ENCODE results near the gene RMI2. TPM values are rescaled to one million over a fixed set of nuclear protein-coding genes. Genes with fewer than 3 reads are reported as not detected.

Gene RMI2
- total RNA-seq, 2 experiments from 2014 or later = 1.3 to 1.5 TPM

DNA sequence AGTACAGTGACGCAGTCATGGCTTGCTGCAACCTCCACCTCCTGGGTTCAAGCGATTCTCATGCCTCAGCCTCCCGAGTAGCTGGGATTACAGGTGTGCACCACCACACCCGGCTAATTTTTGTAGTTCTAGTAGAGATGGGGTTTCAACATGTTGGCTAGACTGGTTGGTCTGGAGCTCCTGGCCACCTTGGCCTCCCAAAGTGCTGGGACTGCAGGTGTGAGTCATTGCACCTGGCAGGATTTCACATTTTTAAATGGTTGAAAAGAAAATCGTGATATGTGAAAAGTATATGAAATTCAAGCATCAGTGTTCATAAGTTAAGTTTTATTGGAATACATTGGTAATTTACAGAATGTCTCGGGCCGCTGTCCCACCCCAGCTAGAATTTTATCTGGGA lies 2.6 kb downstream of the RMI2 start:
- no peak for DNase-seq
- ATAC-seq (ENCODE audit: poor library complexity) = no peak
- H3K4me3 Mint-ChIP-seq = no peak overlapping the region
- H3K27ac ChIP-seq (ENCODE audit: low read depth in 1 of 2, low read length in 2 of 2) = no peak overlapping the region
- ChIA-PET CTCF (no interaction called here), POLR2A (interaction anchor here (0.6 to 1.6 kb wide), 2 partner anchors 37 to 92 kb away, joined by 3 to 4 read pairs; partner anchors contain the start of gene SOCS1)
- peak overlapping the region; percentile 67 for H3K27ac Mint-ChIP-seq
- intact Hi-C loops (cut with DNase I, micrococcal nuclease) = no loop called here
- H3K27me3 ChIP-seq (ENCODE audit: control insufficient read depth in 1 of 2, insufficient read depth in 2 of 2, low read length in 2 of 2) = no peaks in the 10 kb centered on the region
- no peaks in the 10 kb centered on the region for H3K27me3 Mint-ChIP-seq
- peaks cover 42% of the 10 kb centered on the region for H3K4me1 Mint-ChIP-seq (ENCODE audit: low read depth)
- H3K9me3 Mint-ChIP-seq = no peaks in the 10 kb centered on the region
- TF ChIP-seq, protein P1, sequence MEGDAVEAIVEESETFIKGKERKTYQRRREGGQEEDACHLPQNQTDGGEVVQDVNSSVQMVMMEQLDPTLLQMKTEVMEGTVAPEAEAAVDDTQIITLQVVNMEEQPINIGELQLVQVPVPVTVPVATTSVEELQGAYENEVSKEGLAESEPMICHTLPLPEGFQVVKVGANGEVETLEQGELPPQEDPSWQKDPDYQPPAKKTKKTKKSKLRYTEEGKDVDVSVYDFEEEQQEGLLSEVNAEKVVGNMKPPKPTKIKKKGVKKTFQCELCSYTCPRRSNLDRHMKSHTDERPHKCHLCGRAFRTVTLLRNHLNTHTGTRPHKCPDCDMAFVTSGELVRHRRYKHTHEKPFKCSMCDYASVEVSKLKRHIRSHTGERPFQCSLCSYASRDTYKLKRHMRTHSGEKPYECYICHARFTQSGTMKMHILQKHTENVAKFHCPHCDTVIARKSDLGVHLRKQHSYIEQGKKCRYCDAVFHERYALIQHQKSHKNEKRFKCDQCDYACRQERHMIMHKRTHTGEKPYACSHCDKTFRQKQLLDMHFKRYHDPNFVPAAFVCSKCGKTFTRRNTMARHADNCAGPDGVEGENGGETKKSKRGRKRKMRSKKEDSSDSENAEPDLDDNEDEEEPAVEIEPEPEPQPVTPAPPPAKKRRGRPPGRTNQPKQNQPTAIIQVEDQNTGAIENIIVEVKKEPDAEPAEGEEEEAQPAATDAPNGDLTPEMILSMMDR (IDR thresholded peaks at IDR 0.05) = no peak
- H3K36me3 ChIP-seq (ENCODE audit: insufficient read depth, low read length) = no peaks in the 10 kb centered on the region
- H3K9me3 ChIP-seq (ENCODE audit: control insufficient read depth in 1 of 2, insufficient read depth in 1 of 2, low read length in 2 of 2) = no peaks in the 10 kb centered on the region
- no peak overlapping the region for H3K4me3 ChIP-seq (ENCODE audit: low read length)
- H3K36me3 Mint-ChIP-seq (ENCODE audit: low read depth) = no peaks in the 10 kb centered on the region
- H3K4me1 ChIP-seq (ENCODE audit: insufficient read depth, low read length) = peaks cover 20% of the 10 kb centered on the region

DNA sequence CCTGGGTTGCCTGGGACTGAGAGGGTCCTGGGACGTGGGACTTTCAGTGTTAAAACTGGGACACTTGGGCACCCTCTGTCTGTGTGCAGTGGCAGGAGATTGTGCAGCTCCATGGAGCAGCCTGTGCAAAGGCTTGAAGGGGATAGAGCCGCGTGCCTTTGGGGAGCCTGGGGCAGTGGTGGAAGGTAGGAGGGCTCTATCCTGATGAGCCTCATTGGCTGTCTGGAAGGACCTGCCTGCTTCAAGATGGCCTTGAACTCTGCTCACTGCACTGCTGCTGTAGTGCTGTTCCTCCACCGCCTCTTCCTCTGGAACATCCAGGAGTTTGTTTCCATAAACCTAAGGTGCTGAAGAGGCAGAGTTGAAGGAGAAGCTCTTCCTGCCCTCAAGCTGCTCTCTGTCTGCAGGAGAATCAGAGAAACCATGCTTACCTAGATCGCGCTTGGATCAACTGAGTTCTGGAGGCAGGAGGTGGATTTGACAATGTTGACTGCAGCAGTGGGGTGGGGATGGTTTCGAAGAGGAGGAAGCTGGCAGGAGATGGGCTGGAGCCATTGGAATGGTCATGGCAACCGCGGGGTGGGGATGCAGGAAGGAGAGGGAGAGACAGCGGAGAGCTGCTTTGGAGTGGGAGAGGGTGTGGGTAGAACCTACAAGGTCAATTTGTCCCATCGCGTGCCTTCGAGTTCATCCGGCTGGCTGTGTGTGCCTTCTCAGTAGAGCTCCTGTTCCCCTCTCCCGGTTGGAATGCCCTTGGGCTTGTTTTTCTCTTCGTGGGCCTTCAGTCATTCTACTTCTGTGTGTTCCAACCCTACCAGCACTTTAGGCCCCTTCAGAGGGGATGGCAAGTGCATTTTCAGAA lies 3.7 kb downstream of the RMI2 start:
- DNase-seq (no peak), ATAC-seq (ENCODE audit: poor library complexity) (no peak)
- Histone ChIP-seq H3K27ac (ENCODE audit: low read depth in 1 of 2, low read length in 2 of 2) (no peak overlapping the region), H3K36me3 (ENCODE audit: insufficient read depth, low read length) (no peaks in the 10 kb centered on the region), H3K27me3 (ENCODE audit: control insufficient read depth in 1 of 2, insufficient read depth in 2 of 2, low read length in 2 of 2) (no peaks in the 10 kb centered on the region), H3K9me3 (ENCODE audit: control insufficient read depth in 1 of 2, insufficient read depth in 1 of 2, low read length in 2 of 2) (no peaks in the 10 kb centered on the region), H3K4me3 (ENCODE audit: low read length) (no peak overlapping the region), H3K4me1 (ENCODE audit: insufficient read depth, low read length) (peaks cover 24% of the 10 kb centered on the region)
- Mint-ChIP-seq H3K27ac (peak overlapping the region; percentile 24), H3K9me3 (no peaks in the 10 kb centered on the region), H3K4me3 (peak overlapping the region; percentile 74), H3K27me3 (no peaks in the 10 kb centered on the region), H3K4me1 (ENCODE audit: low read depth) (peaks cover 53% of the 10 kb centered on the region), H3K36me3 (ENCODE audit: low read depth) (no peaks in the 10 kb centered on the region)
- POLR2A ChIA-PET = interaction anchor here (1.6 kb wide), 1 partner anchor 38 kb away, joined by 4 read pairs; no protein-coding TSS in a partner anchor
- TF ChIP-seq, protein P1 (IDR thresholded peaks at IDR 0.05) = no peak
- intact Hi-C loops (cut with DNase I, micrococcal nuclease) = no loop called here
- CTCF ChIA-PET = no interaction called here

DNA sequence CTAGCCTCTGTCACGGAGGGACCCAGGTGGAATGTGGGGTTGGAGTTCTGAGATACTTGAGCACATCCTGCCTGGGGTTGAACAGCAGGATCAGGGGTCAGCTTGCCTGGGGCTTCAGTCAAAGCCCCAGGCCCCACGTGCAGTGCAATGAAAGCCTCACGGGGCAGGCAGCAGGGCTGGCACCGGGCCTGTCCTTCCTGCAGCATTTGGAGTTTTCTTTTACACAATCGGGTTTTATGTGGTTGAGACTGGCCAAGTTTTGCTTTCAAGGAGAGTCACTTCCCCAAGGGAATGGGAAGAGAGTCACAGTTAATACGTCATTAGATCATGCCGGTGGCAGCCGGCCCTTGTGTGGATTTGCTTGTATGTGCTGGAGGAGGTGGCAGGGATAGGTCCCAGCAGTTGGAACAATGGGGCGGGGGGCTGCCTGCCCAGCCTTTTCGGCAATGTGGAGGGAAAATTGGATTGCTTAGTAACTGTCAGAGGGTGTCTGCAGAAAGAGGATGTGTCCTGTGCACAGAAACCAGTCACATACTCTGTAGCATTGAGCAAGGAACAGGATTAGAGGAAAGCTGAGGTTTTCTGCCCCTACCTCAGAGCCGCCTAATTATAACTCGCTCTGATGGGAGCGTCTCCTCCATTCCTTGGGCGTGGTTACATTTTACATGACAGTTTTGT lies 4.5 kb downstream of the RMI2 start:
- H3K27ac ChIP-seq (ENCODE audit: low read depth in 1 of 2, low read length in 2 of 2) = no peak overlapping the region
- H3K9me3 Mint-ChIP-seq = no peaks in the 10 kb centered on the region
- ChIA-PET CTCF (no interaction called here), POLR2A (no interaction called here)
- H3K4me3 Mint-ChIP-seq = no peak overlapping the region
- no peaks in the 10 kb centered on the region for H3K9me3 ChIP-seq (ENCODE audit: control insufficient read depth in 1 of 2, insufficient read depth in 1 of 2, low read length in 2 of 2)
- H3K4me1 ChIP-seq (ENCODE audit: insufficient read depth, low read length) = peaks cover 27% of the 10 kb centered on the region
- TF ChIP-seq, protein P1 (IDR thresholded peaks at IDR 0.05) = no peak
- no peaks in the 10 kb centered on the region for H3K27me3 ChIP-seq (ENCODE audit: control insufficient read depth in 1 of 2, insufficient read depth in 2 of 2, low read length in 2 of 2)
- ATAC-seq (ENCODE audit: poor library complexity) (no peak), DNase-seq (peak in 2 of 14 experiments; percentile 44 to 50)
- H3K4me3 ChIP-seq (ENCODE audit: low read length) = no peak overlapping the region
- H3K4me1 Mint-ChIP-seq (ENCODE audit: low read depth) = peaks cover 61% of the 10 kb centered on the region
- peak overlapping the region; percentile 40 for H3K27ac Mint-ChIP-seq
- no peaks in the 10 kb centered on the region for H3K36me3 ChIP-seq (ENCODE audit: insufficient read depth, low read length)
- no peaks in the 10 kb centered on the region for H3K27me3 Mint-ChIP-seq
- intact Hi-C loops (cut with DNase I, micrococcal nuclease) = loop anchor here in 1 of 2 experiments (10.0 kb wide), 1 partner anchor 125 kb away; no protein-coding TSS in a partner anchor
- no peaks in the 10 kb centered on the region for H3K36me3 Mint-ChIP-seq (ENCODE audit: low read depth)

Measured in CD4-positive, alpha-beta T cell (primary cell).